Measurements from ENCODE around the gene FHIP2A.

DNA sequence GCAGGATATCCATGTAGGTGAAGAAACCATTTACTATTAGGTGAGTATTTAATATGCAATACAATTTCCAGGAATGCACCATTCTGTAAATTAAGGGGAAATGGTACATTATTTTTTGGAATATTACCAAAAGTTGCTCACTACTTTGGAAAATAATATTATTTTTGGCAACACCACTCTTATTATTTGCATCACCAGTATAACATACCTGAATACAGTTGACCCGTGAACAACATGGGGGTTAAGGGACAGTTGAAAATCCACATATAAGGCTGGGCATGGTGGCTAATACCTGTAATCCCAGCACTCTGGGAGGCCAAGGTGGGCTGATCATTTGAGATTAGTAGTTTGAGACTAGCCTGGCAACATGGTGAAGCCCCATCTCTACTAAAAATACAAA lies 21.2 kb upstream of the FHIP2A start:
- TF ChIP-seq, protein P1, sequence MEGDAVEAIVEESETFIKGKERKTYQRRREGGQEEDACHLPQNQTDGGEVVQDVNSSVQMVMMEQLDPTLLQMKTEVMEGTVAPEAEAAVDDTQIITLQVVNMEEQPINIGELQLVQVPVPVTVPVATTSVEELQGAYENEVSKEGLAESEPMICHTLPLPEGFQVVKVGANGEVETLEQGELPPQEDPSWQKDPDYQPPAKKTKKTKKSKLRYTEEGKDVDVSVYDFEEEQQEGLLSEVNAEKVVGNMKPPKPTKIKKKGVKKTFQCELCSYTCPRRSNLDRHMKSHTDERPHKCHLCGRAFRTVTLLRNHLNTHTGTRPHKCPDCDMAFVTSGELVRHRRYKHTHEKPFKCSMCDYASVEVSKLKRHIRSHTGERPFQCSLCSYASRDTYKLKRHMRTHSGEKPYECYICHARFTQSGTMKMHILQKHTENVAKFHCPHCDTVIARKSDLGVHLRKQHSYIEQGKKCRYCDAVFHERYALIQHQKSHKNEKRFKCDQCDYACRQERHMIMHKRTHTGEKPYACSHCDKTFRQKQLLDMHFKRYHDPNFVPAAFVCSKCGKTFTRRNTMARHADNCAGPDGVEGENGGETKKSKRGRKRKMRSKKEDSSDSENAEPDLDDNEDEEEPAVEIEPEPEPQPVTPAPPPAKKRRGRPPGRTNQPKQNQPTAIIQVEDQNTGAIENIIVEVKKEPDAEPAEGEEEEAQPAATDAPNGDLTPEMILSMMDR (IDR thresholded peaks at IDR 0.05): no peak
- no peak for TF ChIP-seq POLR2A (IDR thresholded peaks at IDR 0.05)
